GM12874 (cell line): ENCODE measurements around the gene CDK5RAP2.

ENCODE experiments used
- TF ChIP-seq, protein P1 (sequence below): IDR thresholded peaks from 2 replicates; pipeline ENCODE4 v1.5.1; 2011; ENCODE audit warnings: low read depth, mild to moderate bottlenecking, control low read depth, low read length, moderate library complexity; ENCODE audit not compliant: insufficient read depth

Gene CDK5RAP2

GRCh38 chr9:120361551-120361950 is 218.4 kb downstream of the CDK5RAP2 start:
- TF ChIP-seq, protein P1, sequence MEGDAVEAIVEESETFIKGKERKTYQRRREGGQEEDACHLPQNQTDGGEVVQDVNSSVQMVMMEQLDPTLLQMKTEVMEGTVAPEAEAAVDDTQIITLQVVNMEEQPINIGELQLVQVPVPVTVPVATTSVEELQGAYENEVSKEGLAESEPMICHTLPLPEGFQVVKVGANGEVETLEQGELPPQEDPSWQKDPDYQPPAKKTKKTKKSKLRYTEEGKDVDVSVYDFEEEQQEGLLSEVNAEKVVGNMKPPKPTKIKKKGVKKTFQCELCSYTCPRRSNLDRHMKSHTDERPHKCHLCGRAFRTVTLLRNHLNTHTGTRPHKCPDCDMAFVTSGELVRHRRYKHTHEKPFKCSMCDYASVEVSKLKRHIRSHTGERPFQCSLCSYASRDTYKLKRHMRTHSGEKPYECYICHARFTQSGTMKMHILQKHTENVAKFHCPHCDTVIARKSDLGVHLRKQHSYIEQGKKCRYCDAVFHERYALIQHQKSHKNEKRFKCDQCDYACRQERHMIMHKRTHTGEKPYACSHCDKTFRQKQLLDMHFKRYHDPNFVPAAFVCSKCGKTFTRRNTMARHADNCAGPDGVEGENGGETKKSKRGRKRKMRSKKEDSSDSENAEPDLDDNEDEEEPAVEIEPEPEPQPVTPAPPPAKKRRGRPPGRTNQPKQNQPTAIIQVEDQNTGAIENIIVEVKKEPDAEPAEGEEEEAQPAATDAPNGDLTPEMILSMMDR = no peak

GRCh38 chr9:120360510-120360909 is 219.5 kb downstream of the CDK5RAP2 start:
- TF ChIP-seq, protein P1 = no peak

- TF ChIP-seq, protein P1 = no peak
Observed at GRCh38 chr9:120360046-120360445, 219.9 kb downstream of the CDK5RAP2 start.

DNA sequence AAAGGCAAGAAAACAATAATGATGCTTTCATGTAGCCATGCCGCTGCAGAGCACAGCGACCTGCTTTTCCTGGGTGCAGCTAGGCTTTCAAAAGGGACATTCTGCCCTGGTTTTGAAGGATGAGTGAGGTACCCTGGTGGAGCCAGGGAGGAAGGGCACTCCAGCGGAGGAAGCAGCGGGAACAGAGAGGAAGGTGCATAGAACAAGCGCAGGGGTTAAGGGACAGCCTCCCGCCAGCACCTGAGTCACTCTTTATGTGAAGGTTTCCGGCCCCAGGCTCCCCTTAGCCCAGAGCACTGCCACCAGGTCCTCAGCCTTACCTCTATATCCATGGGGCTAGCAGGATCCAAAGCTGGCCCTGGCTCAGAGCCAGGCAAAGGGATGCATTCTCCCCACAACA is 221.1 kb downstream of the CDK5RAP2 start:
- TF ChIP-seq, protein P1 = no peak

DNA sequence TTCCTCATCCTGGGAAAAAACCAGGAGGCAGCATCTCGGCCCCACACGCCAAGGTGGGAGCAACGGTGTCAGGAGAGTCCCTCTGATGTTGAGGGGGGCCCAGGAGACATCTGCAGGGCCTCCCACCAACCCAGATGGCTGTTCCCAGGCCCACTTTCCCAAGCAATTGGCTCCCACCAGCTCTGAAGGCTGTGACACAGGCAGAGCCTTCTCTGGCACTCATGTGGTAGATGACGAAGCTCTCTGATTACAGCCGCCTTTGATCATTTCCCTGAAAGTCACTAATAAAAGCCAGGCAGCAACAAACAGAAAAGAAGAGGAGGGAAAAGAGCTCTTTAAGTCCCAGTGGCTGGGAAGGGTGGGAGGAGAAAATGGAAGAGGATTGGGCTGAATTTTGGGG is 226.5 kb downstream of the CDK5RAP2 start:
- TF ChIP-seq, protein P1 = no peak

GRCh38 chr9:120351106-120351505 is 228.9 kb downstream of the CDK5RAP2 start:
- TF ChIP-seq, protein P1 = no peak

- TF ChIP-seq, protein P1 = no peak
Observed at GRCh38 chr9:120350596-120350995, 229.4 kb downstream of the CDK5RAP2 start.
